ENCODE results near the gene RNF144A.

Gene RNF144A

DNA sequence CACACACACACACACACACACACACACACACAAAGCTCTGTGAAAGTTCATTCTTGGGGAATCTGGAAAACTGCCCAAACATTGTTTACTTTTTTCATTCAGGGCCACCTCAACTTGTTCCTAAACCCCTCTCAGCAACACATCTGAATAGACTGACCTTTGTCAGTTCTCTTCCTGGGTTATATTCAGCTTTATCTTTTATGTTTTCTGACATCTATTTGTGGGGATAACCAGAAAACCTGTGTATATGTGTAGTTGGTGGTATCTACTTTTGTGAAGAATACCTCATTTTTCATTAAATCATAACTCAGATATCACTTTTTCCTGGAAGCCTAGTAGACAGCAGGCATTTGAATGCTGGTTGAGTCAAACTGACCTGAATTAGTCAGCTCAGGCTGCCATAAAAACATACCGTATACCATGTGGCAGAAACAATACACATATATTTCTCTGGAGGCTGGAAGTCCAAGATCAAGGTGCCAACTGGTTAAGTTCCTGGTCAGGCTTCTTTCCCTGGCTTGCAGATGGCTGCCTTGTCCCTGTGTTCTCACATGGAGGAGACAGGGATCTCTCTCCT, 11.0 kb upstream of the RNF144A start:
- no peak for TF ChIP-seq YY1 (IDR thresholded peaks at IDR 0.05; ENCODE audit: low read depth)
- TF ChIP-seq, protein P1, sequence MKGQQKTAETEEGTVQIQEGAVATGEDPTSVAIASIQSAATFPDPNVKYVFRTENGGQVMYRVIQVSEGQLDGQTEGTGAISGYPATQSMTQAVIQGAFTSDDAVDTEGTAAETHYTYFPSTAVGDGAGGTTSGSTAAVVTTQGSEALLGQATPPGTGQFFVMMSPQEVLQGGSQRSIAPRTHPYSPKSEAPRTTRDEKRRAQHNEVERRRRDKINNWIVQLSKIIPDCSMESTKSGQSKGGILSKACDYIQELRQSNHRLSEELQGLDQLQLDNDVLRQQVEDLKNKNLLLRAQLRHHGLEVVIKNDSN (IDR thresholded peaks at IDR 0.05), result no peak
- no peak for TF ChIP-seq NFIC (IDR thresholded peaks at IDR 0.05)
- TF ChIP-seq RAD21 (IDR thresholded peaks at IDR 0.05; ENCODE audit: low read depth), result no peak
- no peak for TF ChIP-seq CEBPB (IDR thresholded peaks at IDR 0.05)
- TF ChIP-seq, protein P2, sequence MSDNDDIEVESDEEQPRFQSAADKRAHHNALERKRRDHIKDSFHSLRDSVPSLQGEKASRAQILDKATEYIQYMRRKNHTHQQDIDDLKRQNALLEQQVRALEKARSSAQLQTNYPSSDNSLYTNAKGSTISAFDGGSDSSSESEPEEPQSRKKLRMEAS (IDR thresholded peaks at IDR 0.05), result no peak
- no peak for TF ChIP-seq FOXM1 (IDR thresholded peaks at IDR 0.05; ENCODE audit: borderline replicate concordance, low read depth)
- TF ChIP-seq EGR1 (IDR thresholded peaks at IDR 0.05), result no peak

DNA sequence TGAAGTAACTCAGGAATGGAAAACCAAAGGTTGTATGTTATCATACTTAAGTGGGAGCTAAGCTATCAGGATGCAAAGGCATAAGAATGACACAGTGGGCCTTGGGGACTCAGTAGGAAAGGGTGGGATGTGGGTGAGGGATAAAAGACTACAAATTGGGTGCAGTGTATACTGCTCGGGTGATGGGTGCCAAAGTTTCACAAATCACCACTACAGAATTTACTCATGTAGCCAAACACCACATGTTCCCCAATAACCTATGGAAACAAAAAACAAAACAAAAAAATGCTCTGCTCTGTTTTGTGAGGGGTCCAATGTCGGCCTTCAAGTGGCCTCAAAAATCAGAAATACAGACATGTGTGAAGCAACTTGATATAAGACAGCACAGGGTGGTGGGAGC, 8.9 kb upstream of the RNF144A start:
- no peak for TF ChIP-seq RAD21 (IDR thresholded peaks at IDR 0.05; ENCODE audit: low read depth)
- TF ChIP-seq ZBTB7A (IDR thresholded peaks at IDR 0.05; ENCODE audit: low read depth), result no peak

DNA sequence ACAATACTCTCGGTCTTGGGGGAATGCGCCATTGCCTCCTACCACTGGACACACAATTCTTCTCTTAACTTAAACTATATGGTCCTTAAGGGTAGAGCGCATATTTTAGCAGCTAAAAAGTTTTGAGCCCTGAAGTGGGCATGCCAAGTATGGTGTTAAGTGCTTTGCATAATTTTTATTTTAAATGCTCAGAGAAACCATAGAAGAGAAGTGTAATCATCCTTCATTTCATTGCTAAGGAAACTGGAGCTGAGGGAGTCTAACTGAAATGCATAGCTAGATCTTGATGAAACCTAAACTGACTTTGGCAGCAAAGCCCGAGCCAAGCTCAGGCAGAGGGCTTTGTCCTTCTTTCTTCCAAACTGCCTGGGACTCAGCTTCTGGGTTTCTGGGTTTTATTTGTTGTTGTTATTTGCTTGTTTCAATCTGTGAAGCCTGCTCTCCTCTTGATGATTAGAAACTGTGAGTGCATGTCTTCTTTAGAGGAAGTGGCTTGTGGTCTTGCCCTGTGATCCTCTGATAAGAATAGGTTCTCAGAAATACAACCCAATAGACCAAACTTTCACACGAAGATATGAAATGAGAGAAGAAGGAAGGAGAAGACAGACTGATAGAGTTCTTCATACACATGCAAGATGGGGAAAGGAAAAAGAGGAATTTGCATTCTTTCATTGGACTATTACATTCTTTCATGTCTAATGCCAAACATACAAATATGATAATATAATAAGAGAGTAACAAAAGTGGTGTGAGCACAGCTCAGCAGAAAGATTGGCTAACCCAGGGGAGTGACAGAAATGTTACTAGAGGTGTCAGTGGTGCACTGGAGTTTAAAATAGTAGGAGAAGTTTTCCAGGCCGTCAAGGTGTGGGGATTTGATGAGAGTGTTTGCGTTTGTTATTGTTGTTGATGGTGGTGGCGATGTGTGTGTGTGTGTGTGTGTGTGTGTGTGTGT, 7.5 kb upstream of the RNF144A start:
- no peak for TF ChIP-seq ZBTB7A (IDR thresholded peaks at IDR 0.05; ENCODE audit: low read depth)
- TF ChIP-seq CREB1 (IDR thresholded peaks at IDR 0.05; ENCODE audit: low read depth), result no peak
- TF ChIP-seq YY1 (IDR thresholded peaks at IDR 0.05; ENCODE audit: low read depth), result no peak
- TF ChIP-seq, protein P2 (IDR thresholded peaks at IDR 0.05), result no peak
- no peak for TF ChIP-seq TAF1 (IDR thresholded peaks at IDR 0.05; ENCODE audit: low read depth)
- no peak for TF ChIP-seq TCF12 (IDR thresholded peaks at IDR 0.05; ENCODE audit: low read depth)
- no peak for TF ChIP-seq EGR1 (IDR thresholded peaks at IDR 0.05)
- TF ChIP-seq, protein P3, sequence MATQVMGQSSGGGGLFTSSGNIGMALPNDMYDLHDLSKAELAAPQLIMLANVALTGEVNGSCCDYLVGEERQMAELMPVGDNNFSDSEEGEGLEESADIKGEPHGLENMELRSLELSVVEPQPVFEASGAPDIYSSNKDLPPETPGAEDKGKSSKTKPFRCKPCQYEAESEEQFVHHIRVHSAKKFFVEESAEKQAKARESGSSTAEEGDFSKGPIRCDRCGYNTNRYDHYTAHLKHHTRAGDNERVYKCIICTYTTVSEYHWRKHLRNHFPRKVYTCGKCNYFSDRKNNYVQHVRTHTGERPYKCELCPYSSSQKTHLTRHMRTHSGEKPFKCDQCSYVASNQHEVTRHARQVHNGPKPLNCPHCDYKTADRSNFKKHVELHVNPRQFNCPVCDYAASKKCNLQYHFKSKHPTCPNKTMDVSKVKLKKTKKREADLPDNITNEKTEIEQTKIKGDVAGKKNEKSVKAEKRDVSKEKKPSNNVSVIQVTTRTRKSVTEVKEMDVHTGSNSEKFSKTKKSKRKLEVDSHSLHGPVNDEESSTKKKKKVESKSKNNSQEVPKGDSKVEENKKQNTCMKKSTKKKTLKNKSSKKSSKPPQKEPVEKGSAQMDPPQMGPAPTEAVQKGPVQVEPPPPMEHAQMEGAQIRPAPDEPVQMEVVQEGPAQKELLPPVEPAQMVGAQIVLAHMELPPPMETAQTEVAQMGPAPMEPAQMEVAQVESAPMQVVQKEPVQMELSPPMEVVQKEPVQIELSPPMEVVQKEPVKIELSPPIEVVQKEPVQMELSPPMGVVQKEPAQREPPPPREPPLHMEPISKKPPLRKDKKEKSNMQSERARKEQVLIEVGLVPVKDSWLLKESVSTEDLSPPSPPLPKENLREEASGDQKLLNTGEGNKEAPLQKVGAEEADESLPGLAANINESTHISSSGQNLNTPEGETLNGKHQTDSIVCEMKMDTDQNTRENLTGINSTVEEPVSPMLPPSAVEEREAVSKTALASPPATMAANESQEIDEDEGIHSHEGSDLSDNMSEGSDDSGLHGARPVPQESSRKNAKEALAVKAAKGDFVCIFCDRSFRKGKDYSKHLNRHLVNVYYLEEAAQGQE (IDR thresholded peaks at IDR 0.05; ENCODE audit: low read depth), result no peak
- TF ChIP-seq EP300 (IDR thresholded peaks at IDR 0.05; ENCODE audit: borderline replicate concordance), result no peak
- TF ChIP-seq CEBPB (IDR thresholded peaks at IDR 0.05), result no peak
- TF ChIP-seq TEAD4 (IDR thresholded peaks at IDR 0.05), result no peak
- TF ChIP-seq FOXM1 (IDR thresholded peaks at IDR 0.05; ENCODE audit: borderline replicate concordance, low read depth), result no peak
- no peak for TF ChIP-seq NFIC (IDR thresholded peaks at IDR 0.05)
- TF ChIP-seq, protein P1 (IDR thresholded peaks at IDR 0.05), result no peak
- TF ChIP-seq RAD21 (IDR thresholded peaks at IDR 0.05; ENCODE audit: low read depth), result no peak

DNA sequence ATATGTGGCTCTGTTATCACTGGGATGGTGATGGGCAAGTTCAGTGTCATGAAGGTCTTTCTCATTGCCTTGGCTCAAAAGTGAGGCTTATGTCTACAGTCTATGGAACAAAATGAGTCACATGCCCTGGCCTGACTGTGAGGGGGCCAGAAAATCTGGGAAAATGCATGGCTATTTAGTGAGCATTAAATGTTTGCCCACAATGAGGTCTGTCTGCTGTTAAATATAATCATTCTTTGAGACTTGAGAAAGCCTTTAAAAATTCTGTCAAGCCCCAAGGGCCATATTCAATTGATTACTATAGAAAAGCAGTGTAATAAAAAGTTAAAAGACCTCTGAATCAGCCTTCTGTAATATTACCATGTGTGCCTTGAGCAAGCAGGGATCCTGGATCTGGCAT, 5.5 kb upstream of the RNF144A start:
- TF ChIP-seq CREB1 (IDR thresholded peaks at IDR 0.05; ENCODE audit: low read depth) (no peak), EP300 (IDR thresholded peaks at IDR 0.05; ENCODE audit: borderline replicate concordance) (no peak)
- TF ChIP-seq, protein P1 (IDR thresholded peaks at IDR 0.05), result no peak

DNA sequence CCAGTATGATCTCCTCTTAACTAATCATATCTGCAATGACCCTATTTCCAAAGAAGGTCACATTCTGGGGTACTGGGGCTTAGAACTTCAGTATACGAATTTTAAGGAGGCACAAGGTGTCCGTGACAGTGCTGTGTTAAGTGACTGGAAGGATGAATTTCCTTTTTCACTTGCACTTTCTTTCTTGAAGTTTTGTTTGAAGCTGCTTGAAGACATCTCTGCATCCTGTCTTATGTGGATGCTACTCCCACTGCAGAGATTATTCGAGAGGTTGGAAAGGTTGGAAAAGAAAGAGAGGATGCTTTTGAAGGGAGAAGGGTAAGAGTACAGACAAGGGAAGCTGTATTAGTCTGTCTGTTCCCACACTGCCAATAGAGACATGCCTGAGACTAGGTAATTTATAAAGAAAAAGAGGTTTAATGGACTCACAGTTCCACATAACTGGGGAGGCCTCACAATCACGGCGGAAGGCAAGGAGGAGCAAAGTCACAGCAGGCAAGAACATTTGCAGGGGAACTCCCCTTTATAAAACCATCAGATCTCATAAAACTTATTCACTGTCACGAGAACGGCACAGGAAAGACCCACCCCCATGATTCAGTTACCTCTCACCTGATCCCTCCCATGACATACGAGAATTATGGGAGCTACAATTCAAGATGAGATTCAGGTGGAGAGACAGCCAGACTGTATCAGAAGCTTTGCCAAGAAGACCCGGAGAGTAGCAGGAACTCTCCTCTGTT, 3.6 kb upstream of the RNF144A start:
- TF ChIP-seq TCF12 (IDR thresholded peaks at IDR 0.05; ENCODE audit: low read depth) (no peak), ZBTB7A (IDR thresholded peaks at IDR 0.05; ENCODE audit: low read depth) (no peak), CEBPB (IDR thresholded peaks at IDR 0.05) (no peak), TAF1 (IDR thresholded peaks at IDR 0.05; ENCODE audit: low read depth) (no peak), RAD21 (IDR thresholded peaks at IDR 0.05; ENCODE audit: low read depth) (no peak), YY1 (IDR thresholded peaks at IDR 0.05; ENCODE audit: low read depth) (no peak), EP300 (IDR thresholded peaks at IDR 0.05; ENCODE audit: borderline replicate concordance) (no peak), NFIC (IDR thresholded peaks at IDR 0.05) (no peak), FOXM1 (IDR thresholded peaks at IDR 0.05; ENCODE audit: borderline replicate concordance, low read depth) (no peak), EGR1 (IDR thresholded peaks at IDR 0.05) (no peak), TEAD4 (IDR thresholded peaks at IDR 0.05) (no peak), CREB1 (IDR thresholded peaks at IDR 0.05; ENCODE audit: low read depth) (no peak)
- TF ChIP-seq, protein P1 (IDR thresholded peaks at IDR 0.05), result no peak
- TF ChIP-seq, protein P2 (IDR thresholded peaks at IDR 0.05), result no peak
- TF ChIP-seq, protein P3 (IDR thresholded peaks at IDR 0.05; ENCODE audit: low read depth), result no peak

Data from Ishikawa (cell line).